Peyer's patch (tissue), 4 donors: ENCODE results near the gene WASL. TPM values are rescaled to one million over a fixed set of nuclear protein-coding genes. Genes with fewer than 3 reads are reported as not detected.

ENCODE experiments used
- DNase-seq, 3 donors: peaks; one replicate each; pipeline ENCODE4 v3.0.0-alpha.2; 2017 to 2019
- H3K27ac ChIP-seq, 4 donors: fragments of 200-600 bp; sonication (generic); one replicate each; pipeline ENCODE4 v1.5.1; 2016 to 2019
- H3K27me3 ChIP-seq, 2 donors: fragments of 200-600 bp; sonication (generic); one replicate each; pipeline ENCODE4 v1.5.1; 2019
- H3K36me3 ChIP-seq, 3 donors: fragments of 200-600 bp; sonication (generic); one replicate each; pipeline ENCODE4 v1.5.1; 2016 to 2019
- H3K4me1 ChIP-seq, 4 donors: fragments of 200-600 bp; sonication (generic); one replicate each; pipeline ENCODE4 v1.5.1; 2016 to 2019
- H3K4me3 ChIP-seq, 4 donors: fragments of 200-600 bp; sonication (generic); 1 replicate in 3 of 4; 2 replicates in 1 of 4; pipeline ENCODE4 v1.5.1; 2016 to 2019; ENCODE audit warnings: mild to moderate bottlenecking in 1 of 4
- H3K9me3 ChIP-seq, 4 donors: fragments of 200-600 bp; sonication (generic); one replicate each; pipeline ENCODE4 v1.5.1; 2016 to 2019; ENCODE audit warnings: mild to moderate bottlenecking in 1 of 4
- POLR2A ChIP-seq, 2 donors: fragments of 450-650 bp; IDR thresholded peaks; one replicate each; pipeline ENCODE4 v1.5.1; 2017; ENCODE audit warnings: antibody characterized with exemption in 2 of 2, mild to moderate bottlenecking in 2 of 2, moderate library complexity in 2 of 2
- total RNA-seq, 4 donors: library from RNA; depleted of rRNA; stranded (reverse); fragments of >200 nt; gene quantifications; one replicate each; pipeline ENCODE4 v1.1.0, GENCODE V29; 2016
- TF ChIP-seq, protein P1 (sequence below), 6 experiments: fragments of 450-650 bp in 4 of 6; fragments of 200-600 bp in 2 of 6; sonication (generic) in 1 of 6; IDR thresholded peaks; one replicate each; pipeline ENCODE4 v1.5.1; 2017 to 2019; ENCODE audit warnings: antibody characterized with exemption in 6 of 6, mild to moderate bottlenecking in 3 of 6, moderate library complexity in 1 of 6

WASL gene
- total RNA-seq, 4 donors from 2014 or later = 33.8 to 60.2 (median 51.5) TPM

DNA sequence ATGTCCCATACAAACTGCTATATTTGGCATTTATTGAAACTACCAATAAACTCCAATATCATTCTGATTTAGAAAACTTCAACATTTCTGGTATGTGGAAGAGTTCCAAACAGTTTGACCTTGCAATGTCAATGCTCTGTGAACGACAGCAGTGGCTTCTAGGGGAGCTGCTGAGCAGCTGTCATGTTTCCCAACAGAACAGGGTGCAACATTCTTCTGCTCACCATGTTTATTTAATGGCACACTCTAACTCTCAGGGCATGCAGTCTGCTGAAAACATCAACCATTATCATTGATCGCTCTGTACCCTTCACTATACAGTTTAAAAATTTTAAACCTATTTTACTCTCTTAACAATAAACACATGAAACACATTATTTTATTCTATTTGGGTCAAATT lies 67.2 kb downstream of the WASL start:
- Histone ChIP-seq H3K4me1 (no peaks in the 10 kb centered on the region), H3K4me3 (no peak overlapping the region), H3K27me3 (no peaks in the 10 kb centered on the region), H3K27ac (no peak overlapping the region), H3K36me3 (peaks cover 0 to 39% (median 0%) of the 10 kb centered on the region in 3 donors), H3K9me3 (no peaks in the 10 kb centered on the region)
- no peak for TF ChIP-seq POLR2A (IDR thresholded peaks at IDR 0.05)
- TF ChIP-seq, protein P1, sequence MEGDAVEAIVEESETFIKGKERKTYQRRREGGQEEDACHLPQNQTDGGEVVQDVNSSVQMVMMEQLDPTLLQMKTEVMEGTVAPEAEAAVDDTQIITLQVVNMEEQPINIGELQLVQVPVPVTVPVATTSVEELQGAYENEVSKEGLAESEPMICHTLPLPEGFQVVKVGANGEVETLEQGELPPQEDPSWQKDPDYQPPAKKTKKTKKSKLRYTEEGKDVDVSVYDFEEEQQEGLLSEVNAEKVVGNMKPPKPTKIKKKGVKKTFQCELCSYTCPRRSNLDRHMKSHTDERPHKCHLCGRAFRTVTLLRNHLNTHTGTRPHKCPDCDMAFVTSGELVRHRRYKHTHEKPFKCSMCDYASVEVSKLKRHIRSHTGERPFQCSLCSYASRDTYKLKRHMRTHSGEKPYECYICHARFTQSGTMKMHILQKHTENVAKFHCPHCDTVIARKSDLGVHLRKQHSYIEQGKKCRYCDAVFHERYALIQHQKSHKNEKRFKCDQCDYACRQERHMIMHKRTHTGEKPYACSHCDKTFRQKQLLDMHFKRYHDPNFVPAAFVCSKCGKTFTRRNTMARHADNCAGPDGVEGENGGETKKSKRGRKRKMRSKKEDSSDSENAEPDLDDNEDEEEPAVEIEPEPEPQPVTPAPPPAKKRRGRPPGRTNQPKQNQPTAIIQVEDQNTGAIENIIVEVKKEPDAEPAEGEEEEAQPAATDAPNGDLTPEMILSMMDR (IDR thresholded peaks at IDR 0.05) = no peak
- no peak for DNase-seq

DNA sequence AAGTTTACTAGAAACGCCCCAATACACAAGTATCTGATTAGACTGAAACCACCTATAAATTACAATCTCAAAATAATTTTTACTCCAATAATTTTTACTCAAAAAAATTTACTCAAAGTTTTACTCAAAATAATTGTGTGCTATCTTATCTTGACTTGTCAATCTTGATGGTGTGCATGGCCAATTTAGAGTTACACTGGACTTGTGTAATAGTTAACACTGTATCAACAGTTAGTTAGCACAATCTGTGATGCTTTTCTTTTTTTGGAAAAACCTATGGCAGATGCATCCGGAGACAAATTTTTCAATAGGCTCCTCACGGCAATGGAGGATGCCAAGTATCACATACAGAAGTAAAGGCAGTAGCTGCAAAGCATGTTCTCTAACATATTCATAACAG lies 68.2 kb downstream of the WASL start:
- H3K4me1 ChIP-seq = no peaks in the 10 kb centered on the region
- H3K27me3 ChIP-seq = no peaks in the 10 kb centered on the region
- no peak for DNase-seq
- TF ChIP-seq, protein P1 (IDR thresholded peaks at IDR 0.05) = no peak
- no peak for TF ChIP-seq POLR2A (IDR thresholded peaks at IDR 0.05)
- no peaks in the 10 kb centered on the region for H3K9me3 ChIP-seq
- H3K27ac ChIP-seq = no peak overlapping the region
- H3K4me3 ChIP-seq = no peak overlapping the region
- H3K36me3 ChIP-seq = peaks cover 0 to 39% (median 0%) of the 10 kb centered on the region in 3 donors

DNA sequence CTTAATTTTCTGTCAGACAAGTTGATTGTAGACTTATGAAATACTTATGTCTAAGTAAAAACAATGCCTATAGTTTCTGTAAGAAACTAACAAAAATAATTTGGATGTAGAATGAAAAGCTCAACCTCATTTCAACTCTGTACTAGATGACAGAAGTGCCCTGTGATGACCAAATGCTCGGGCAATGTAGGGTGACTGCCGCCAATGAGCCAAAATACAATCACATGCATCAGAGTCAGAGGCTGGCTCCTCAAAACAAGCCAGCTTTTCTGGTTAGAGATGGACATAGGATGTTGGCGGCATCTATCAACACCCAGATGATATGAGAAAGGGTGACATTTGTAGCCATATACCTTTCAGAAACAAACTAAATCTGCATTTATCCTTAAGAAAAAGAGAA lies 69.2 kb downstream of the WASL start:
- TF ChIP-seq, protein P1 (IDR thresholded peaks at IDR 0.05) = no peak
- TF ChIP-seq POLR2A (IDR thresholded peaks at IDR 0.05) = no peak
- no peak for DNase-seq
- Histone ChIP-seq H3K27ac (no peak overlapping the region), H3K4me1 (no peaks in the 10 kb centered on the region), H3K4me3 (no peak overlapping the region), H3K36me3 (peaks cover 0 to 37% (median 0%) of the 10 kb centered on the region in 3 donors), H3K9me3 (no peaks in the 10 kb centered on the region), H3K27me3 (no peaks in the 10 kb centered on the region)

DNA sequence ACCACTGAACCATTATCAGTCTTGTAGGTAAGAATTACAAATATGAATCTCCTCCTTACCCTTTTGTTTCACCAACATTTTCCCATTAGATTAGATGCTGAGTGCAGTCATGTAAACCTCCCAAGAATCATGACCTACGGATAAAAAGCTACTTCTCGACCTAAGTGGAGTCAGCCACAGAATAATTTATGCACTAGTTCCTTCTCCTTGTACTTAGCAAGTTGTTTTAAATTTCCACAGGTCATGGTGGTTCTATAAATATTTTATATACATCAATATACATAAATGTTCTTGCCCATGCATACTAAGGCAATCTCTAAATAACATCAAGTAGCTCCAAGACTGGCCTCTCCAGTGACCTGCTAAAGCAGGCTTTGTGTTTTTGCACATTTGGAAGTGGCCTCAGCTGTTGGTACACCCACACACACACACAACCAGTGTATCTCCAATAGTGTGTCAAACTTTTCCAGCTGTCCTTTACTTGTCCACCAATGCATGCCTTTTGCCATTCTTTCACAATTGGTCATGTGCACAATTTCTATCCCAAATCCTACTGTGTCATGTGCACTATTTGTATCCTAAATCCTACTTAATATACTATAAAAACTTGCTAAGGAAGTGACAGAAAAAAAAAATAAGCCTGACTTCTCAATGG lies 71.6 kb downstream of the WASL start:
- no peak overlapping the region for H3K27ac ChIP-seq
- TF ChIP-seq, protein P1 (IDR thresholded peaks at IDR 0.05) = no peak
- TF ChIP-seq POLR2A (IDR thresholded peaks at IDR 0.05) = no peak
- DNase-seq = no peak
- no peaks in the 10 kb centered on the region for H3K4me1 ChIP-seq
- peaks cover 0 to 18% (median 0%) of the 10 kb centered on the region in 3 donors for H3K36me3 ChIP-seq
- H3K9me3 ChIP-seq = no peaks in the 10 kb centered on the region
- no peak overlapping the region for H3K4me3 ChIP-seq
- no peaks in the 10 kb centered on the region for H3K27me3 ChIP-seq

DNA sequence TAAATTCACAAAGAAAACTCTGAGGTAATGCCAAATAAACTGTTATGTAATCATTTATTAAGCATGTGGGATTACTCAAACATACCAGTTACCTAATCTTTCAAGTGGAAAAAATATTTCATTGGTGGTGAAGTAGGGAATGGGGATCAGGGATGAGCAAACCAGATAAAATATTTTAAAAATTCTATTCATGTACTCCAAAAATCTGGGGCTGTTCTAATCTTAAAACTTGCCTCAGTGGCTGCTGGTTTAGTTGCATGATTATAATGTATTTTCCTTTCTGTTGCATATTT lies 73.7 kb downstream of the WASL start:
- Histone ChIP-seq H3K27me3 (no peaks in the 10 kb centered on the region), H3K36me3 (peaks cover 0 to 4% (median 0%) of the 10 kb centered on the region in 3 donors), H3K9me3 (no peaks in the 10 kb centered on the region), H3K4me3 (no peak overlapping the region), H3K4me1 (no peaks in the 10 kb centered on the region), H3K27ac (no peak overlapping the region)
- no peak for DNase-seq
- TF ChIP-seq, protein P1 (IDR thresholded peaks at IDR 0.05) = no peak
- no peak for TF ChIP-seq POLR2A (IDR thresholded peaks at IDR 0.05)
